K562 (cell line): Measurements from ENCODE around the gene TOM1L2. TPM values are rescaled to one million over a fixed set of nuclear protein-coding genes. Genes with fewer than 3 reads are reported as not detected.
A peak's percentile ranks its signal among the peaks of the same experiment; 100 is the strongest.

ENCODE experiments used
- ATAC-seq: fragments of 200-7000 bp; cut with Tn5 transposase; 3 replicates; pipeline ENCODE4 v1.9.1; 2020; ENCODE audit warnings: moderate library complexity
- BruUV-seq: library from RNA; stranded (reverse); fragments of 400-500 nt; replicated peaks from 2 replicates; lab custom pipeline; 2021; lab: Mats Ljungman, UMichigan
- CTCF ChIA-PET: fragments of 300-600 bp; formaldehyde crosslinking; extraction: SDS; loops from one replicate; lab custom pipeline; 2021; ENCODE audit warnings: low intra/inter-chr PET ratio; lab: Yijun Ruan, JAX
- POLR2A ChIA-PET: fragments of 300-600, 350-650 bp; sonication (Branson Sonifier 250); formaldehyde crosslinking; extraction: SDS; loops from one replicate; lab custom pipeline; 2021; ENCODE audit warnings: antibody characterized with exemption, inconsistent platforms; lab: Yijun Ruan, JAX
- DNase-seq, 4 experiments: peaks; one replicate each; pipeline versions ENCODE4 v3.0.0 to v3.0.0-alpha.2; 2011 to 2018; ENCODE audit warnings: low spot score in 3 of 4, mixed read lengths in 3 of 4; ENCODE audit errors: extremely low read depth in 1 of 4
- FAIRE-seq: peaks from 2 replicates; lab custom pipeline; 2011; peaks lifted over from hg19 to GRCh38; lab: Jason Lieb, UNC
- H2AFZ ChIP-seq: 2 replicates; pipeline ENCODE4 v1.6.0; 2011; ENCODE audit warnings: low read depth, low read length, control low read depth, inconsistent platforms
- H3K27ac ChIP-seq: fragments of 200-600 bp; 3 replicates; pipeline ENCODE4 v1.8.0; 2011; ENCODE audit warnings: low read depth, mild to moderate bottlenecking, control low read depth, inconsistent platforms, low read length, moderate library complexity, mixed read lengths; ENCODE audit errors: extremely low read depth
- H3K27me3 ChIP-seq, 2 experiments: fragments of 300-600 bp in 1 of 2; 2 replicates in 1 of 2; 3 replicates in 1 of 2; pipeline versions ENCODE4 v1.6.0 to v1.8.0; 2011; ENCODE audit warnings: inconsistent platforms in 2 of 2, low read length in 2 of 2, mild to moderate bottlenecking in 1 of 2, mixed read lengths in 1 of 2, moderate library complexity in 1 of 2; ENCODE audit not compliant: control insufficient read depth in 2 of 2, insufficient read depth in 2 of 2
- H3K36me3 ChIP-seq: fragments of 300-600 bp; 3 replicates; pipeline ENCODE4 v1.8.0; 2011; ENCODE audit warnings: mild to moderate bottlenecking, low read length, inconsistent platforms; ENCODE audit not compliant: control insufficient read depth, insufficient read depth
- H3K4me1 ChIP-seq, 2 experiments: fragments of 200-600 bp in 1 of 2; replicated peaks in 1 of 2; 2 replicates in 1 of 2; 3 replicates in 1 of 2; pipeline versions ENCODE4 v1.5.1 to v1.8.0; 2011; ENCODE audit warnings: inconsistent platforms in 2 of 2, low read length in 2 of 2, mild to moderate bottlenecking in 1 of 2, mixed read lengths in 1 of 2, moderate library complexity in 1 of 2; ENCODE audit not compliant: control insufficient read depth in 2 of 2, insufficient read depth in 2 of 2
- H3K4me2 ChIP-seq: 2 replicates; pipeline ENCODE4 v1.6.1; 2011; ENCODE audit warnings: low read length, control low read depth, inconsistent platforms, mixed read lengths; ENCODE audit not compliant: insufficient read depth
- H3K4me3 ChIP-seq: fragments of 200-600 bp; sonication (generic), shearing (Covaris generic); 2 replicates; pipeline ENCODE4 v1.5.1; 2016; ENCODE audit warnings: control low read depth, inconsistent platforms
- H3K79me2 ChIP-seq: fragments of 200-600 bp; 3 replicates; pipeline ENCODE4 v1.8.0; 2011; ENCODE audit warnings: low read length, inconsistent platforms; ENCODE audit not compliant: control insufficient read depth, insufficient read depth
- H3K9ac ChIP-seq, 2 experiments: 2 replicates each; pipeline versions ENCODE4 v1.6.0 to v1.6.1; 2011; ENCODE audit warnings: low read depth in 2 of 2, low read length in 2 of 2, control low read depth in 1 of 2, inconsistent platforms in 1 of 2, mild to moderate bottlenecking in 1 of 2, mixed read lengths in 1 of 2; ENCODE audit not compliant: insufficient read depth in 1 of 2
- H3K9me1 ChIP-seq: one replicate; pipeline ENCODE4 v1.6.0; 2011; ENCODE audit warnings: inconsistent platforms, mild to moderate bottlenecking, low read length, moderate library complexity; ENCODE audit not compliant: control insufficient read depth, insufficient read depth
- H3K9me3 ChIP-seq: replicated peaks from 2 replicates; pipeline ENCODE4 v1.5.1; 2011; ENCODE audit warnings: low read depth, low read length, inconsistent platforms; ENCODE audit not compliant: control insufficient read depth, insufficient read depth
- H4K20me1 ChIP-seq: replicated peaks from 2 replicates; pipeline ENCODE4 v1.6.1; 2011; ENCODE audit warnings: low read length, inconsistent platforms, mixed read lengths; ENCODE audit not compliant: control insufficient read depth, insufficient read depth
- EP300 ChIP-seq: IDR thresholded peaks from 2 replicates; pipeline ENCODE4 v1.6.1; 2012; ENCODE audit warnings: low read length, improper control_type of control experiment
- FOSL1 ChIP-seq: fragments of 200-800 bp; sonication (Bioruptor generic); conservative IDR thresholded peaks from 2 replicates; pipeline ENCODE4 v1.6.1; 2016; ENCODE audit warnings: missing genetic modification characterization, missing compliant biosample characterization
- HDAC1 ChIP-seq, 2 experiments: fragments of 450-650 bp; IDR thresholded peaks; 2 replicates each; pipeline ENCODE4 v1.6.1; 2016 to 2017; ENCODE audit warnings: inconsistent platforms in 1 of 2, mild to moderate bottlenecking in 1 of 2, moderate library complexity in 1 of 2
- PML ChIP-seq: IDR thresholded peaks from 2 replicates; pipeline ENCODE4 v1.6.1; 2012; ENCODE audit warnings: low read length, inconsistent platforms
- REST ChIP-seq, 2 experiments: fragments of 450-650 bp; formaldehyde crosslinking in 1 of 2; IDR thresholded peaks; 2 replicates each; pipeline versions ENCODE4 v1.4.0 to v1.6.1; 2014 to 2020; ENCODE audit warnings: mild to moderate bottlenecking in 2 of 2, borderline replicate concordance in 1 of 2, low read depth in 1 of 2
- SOX6 ChIP-seq: fragments of 450-650 bp; IDR thresholded peaks from 2 replicates; pipeline ENCODE4 v1.6.1; 2014; ENCODE audit warnings: mild to moderate bottlenecking
- TRIM24 ChIP-seq, 2 experiments: fragments of 450-650 bp; IDR thresholded peaks; 2 replicates each; pipeline ENCODE4 v1.6.1; 2016
- ZBTB11 ChIP-seq, 3 experiments: fragments of 200-800 bp in 1 of 3; fragments of 250-450 bp in 1 of 3; fragments of 450-650 bp in 1 of 3; sonication (Bioruptor Pico) in 1 of 3; sonication (Bioruptor generic) in 1 of 3; formaldehyde crosslinking in 1 of 3; IDR thresholded peaks; 2 replicates each; pipeline versions ENCODE4 v1.6.1 to v1.8.0; 2016 to 2022; ENCODE audit warnings: mild to moderate bottlenecking in 2 of 3, missing genetic modification characterization in 2 of 3, missing compliant biosample characterization in 1 of 3, moderate library complexity in 1 of 3
- WGBS: fragments of 100-300 bp; shearing (Covaris generic); methylation state at CpG from one replicate; pipeline ENCODE4 v1.1.6; 2016; ENCODE audit warnings: low coverage, mixed read lengths; ENCODE audit not compliant: insufficient coverage; ENCODE audit errors: missing lambda C conversion rate; 5-methylcytosine and 5-hydroxymethylcytosine counted together
- in situ Hi-C: fragments of 300-500 bp; cut with MboI; formaldehyde crosslinking; loops from 4 replicates; pipeline ENCODE4 v1.15.0; 2018; ENCODE audit warnings: inconsistent platforms, mixed read lengths
- intact Hi-C: fragments of 100-400 bp; cut with micrococcal nuclease; formaldehyde crosslinking; loops from 2 replicates; pipeline ENCODE4 v1.14.2; 2022
- polyA plus RNA-seq, 8 experiments: library from polyadenylated mRNA; depleted of rRNA in 4 of 8; stranded (reverse) in 5 of 8; unstranded in 3 of 8; fragments of >200 nt; fragmentation: Nextera tagmentation in 2 of 8; fragmentation: Illumina TruSeq in 1 of 8; extraction: Ambion mirVana in 2 of 8; extraction: Trizol in 1 of 8; gene quantifications; 2 replicates each; pipeline versions ENCODE4 v1.2.1 to v1.2.3, GENCODE V29; 2011 to 2014; ENCODE audit warnings: inconsistent platforms in 1 of 8, missing spikeins in 1 of 8
- total RNA-seq, 7 experiments: library from RNA; depleted of rRNA in 6 of 7; stranded (reverse); fragments of >200 nt in 6 of 7; fragmentation: Illumina TruSeq in 2 of 7; extraction: Trizol in 2 of 7; gene quantifications; 2 replicates each; pipeline versions ENCODE4 v1.2.1 to v1.2.3, GENCODE V29; 2011 to 2021; ENCODE audit warnings: low replicate concordance in 1 of 7

TOM1L2 gene
- total and polyA plus RNA-seq, 9 of the 15 experiments (the other 6 are each of a cell fraction or from before 2014, with no cell fraction given) = 0.07 to 6.0 (median 2.5) TPM

GRCh38 chr17:17913695-17914332, 58.4 kb downstream of the TOM1L2 start:
- ChIA-PET POLR2A (interaction anchor here (0.6 to 1.2 kb wide), 3 partner anchors 12 to 362 kb away, joined by 3 to 4 read pairs (median 3); no protein-coding TSS in a partner anchor), CTCF (no interaction called here)
- H4K20me1 ChIP-seq = no peaks in the 10 kb centered on the region
- no TSS peak for BruUV-seq
- H3K4me3 ChIP-seq = no peak overlapping the region
- H3K9me3 ChIP-seq = no peaks in the 10 kb centered on the region
- peaks cover 16 to 20% of the 10 kb centered on the region in 2 experiments; a peak in 4 of 5 replicates for H3K4me1 ChIP-seq
- ATAC-seq (peak; percentile 100), DNase-seq (peak; percentile 75 to 91 (median 81)), FAIRE-seq (peak; percentile 99)
- intact Hi-C loops = loop anchor here (10.0 kb wide), 1 partner anchor 239 kb away; no protein-coding TSS in a partner anchor
- H3K9me1 ChIP-seq = no peaks in the 10 kb centered on the region
- no peaks in the 10 kb centered on the region for H3K36me3 ChIP-seq
- peak overlapping the region; percentile 9; the same call in 2 of the 3 replicates for H3K27ac ChIP-seq
- H2AFZ ChIP-seq = no peak overlapping the region
- no peaks in the 10 kb centered on the region for H3K79me2 ChIP-seq
- WGBS = 0% methylated on average over 4 of the region's 4 CpGs
- no peaks in the 10 kb centered on the region for H3K27me3 ChIP-seq
- in situ Hi-C loops = no loop called here
- peak overlapping the region in 1 of 2 experiments; percentile 59; a peak in 1 of 4 replicates for H3K9ac ChIP-seq
- peak overlapping the region; percentile 48; the same call in 1 of the 2 replicates for H3K4me2 ChIP-seq
- TF ChIP-seq HDAC1 (IDR thresholded peaks at IDR 0.05) = peak in 1 of 2 experiments; percentile 61; a peak in 2 of 4 replicates
- peak; percentile 40; the same call in 1 of the 2 replicates for TF ChIP-seq REST (IDR thresholded peaks at IDR 0.05; ENCODE audit: borderline replicate concordance)
- no peak for TF ChIP-seq REST (CRISPR knock-in tag; IDR thresholded peaks at IDR 0.05; ENCODE audit: low read depth)
- no peak for TF ChIP-seq PML
- no peak for TF ChIP-seq ZBTB11 (CRISPR knock-in tag; IDR thresholded peaks at IDR 0.05)
- 0 out of 2 replicates have a peak, but pooled peaks have one; percentile 9 for TF ChIP-seq SOX6
- peak in 1 of 2 experiments; percentile 28; a peak in 1 of 4 replicates for TF ChIP-seq TRIM24 (IDR thresholded peaks at IDR 0.05)
- peak; percentile 26; the same call in 1 of the 2 replicates for TF ChIP-seq EP300
- TF ChIP-seq FOSL1 = peak; percentile 88
